ENCODE measurements around the gene LMO3.

DNA sequence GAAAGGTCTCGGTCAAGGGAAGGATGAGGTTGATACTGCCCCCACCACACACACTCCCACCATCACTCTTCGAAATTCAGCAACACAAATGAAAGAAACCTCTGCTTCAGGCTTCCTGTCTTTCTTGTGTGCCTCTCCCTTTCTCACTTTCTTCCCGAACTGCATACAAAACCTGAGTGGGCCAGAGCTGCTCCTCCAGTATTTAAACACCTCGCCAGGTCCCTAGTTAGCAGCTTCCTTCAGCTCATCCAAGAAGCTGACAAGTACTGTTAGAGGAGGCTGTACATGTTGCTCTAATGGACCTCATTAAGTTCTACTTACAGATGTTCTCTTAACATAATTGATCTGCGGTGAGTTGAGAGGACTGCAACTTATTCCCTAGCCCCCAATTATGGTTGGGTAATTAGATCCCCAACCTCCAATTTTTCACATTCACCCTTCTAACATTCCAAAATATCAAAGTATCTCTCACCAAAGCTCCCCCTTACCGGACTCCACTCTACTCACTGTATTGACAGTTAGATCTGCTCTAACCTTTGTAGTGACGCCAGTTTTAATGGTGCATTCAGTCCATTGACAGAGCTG is 4.1 kb upstream of the LMO3 start:
- TF ChIP-seq, protein P1, sequence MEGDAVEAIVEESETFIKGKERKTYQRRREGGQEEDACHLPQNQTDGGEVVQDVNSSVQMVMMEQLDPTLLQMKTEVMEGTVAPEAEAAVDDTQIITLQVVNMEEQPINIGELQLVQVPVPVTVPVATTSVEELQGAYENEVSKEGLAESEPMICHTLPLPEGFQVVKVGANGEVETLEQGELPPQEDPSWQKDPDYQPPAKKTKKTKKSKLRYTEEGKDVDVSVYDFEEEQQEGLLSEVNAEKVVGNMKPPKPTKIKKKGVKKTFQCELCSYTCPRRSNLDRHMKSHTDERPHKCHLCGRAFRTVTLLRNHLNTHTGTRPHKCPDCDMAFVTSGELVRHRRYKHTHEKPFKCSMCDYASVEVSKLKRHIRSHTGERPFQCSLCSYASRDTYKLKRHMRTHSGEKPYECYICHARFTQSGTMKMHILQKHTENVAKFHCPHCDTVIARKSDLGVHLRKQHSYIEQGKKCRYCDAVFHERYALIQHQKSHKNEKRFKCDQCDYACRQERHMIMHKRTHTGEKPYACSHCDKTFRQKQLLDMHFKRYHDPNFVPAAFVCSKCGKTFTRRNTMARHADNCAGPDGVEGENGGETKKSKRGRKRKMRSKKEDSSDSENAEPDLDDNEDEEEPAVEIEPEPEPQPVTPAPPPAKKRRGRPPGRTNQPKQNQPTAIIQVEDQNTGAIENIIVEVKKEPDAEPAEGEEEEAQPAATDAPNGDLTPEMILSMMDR (IDR thresholded peaks at IDR 0.05) = no peak
- no peak for TF ChIP-seq POLR2A (IDR thresholded peaks at IDR 0.05)

All from prostate gland (tissue), 2 donors.